HCT116 (cell line): ENCODE data around the gene GATC. TPM values are rescaled to one million over a fixed set of nuclear protein-coding genes. Genes with fewer than 3 reads are reported as not detected.

Experiments used
- ATAC-seq: fragments of 200-7000 bp; cut with Tn5 transposase; 2 replicates; pipeline ENCODE4 v1.9.1; 2020; ENCODE audit warnings: mild to moderate bottlenecking, moderate library complexity
- BruUV-seq: library from RNA; stranded (reverse); fragments of 400-500 nt; replicated peaks from 2 replicates; lab custom pipeline; 2021; lab: Mats Ljungman, UMichigan
- CTCF ChIA-PET: fragments of 300-600 bp; sonication (Branson Sonifier 250); formaldehyde crosslinking; loops from one replicate; lab custom pipeline; 2021; ENCODE audit warnings: antibody characterized with exemption; lab: Charles Lee
- POLR2A ChIA-PET: fragments of 300-600, 350-600 bp; sonication (Branson Sonifier 250); formaldehyde crosslinking; loops from one replicate; lab custom pipeline; 2021; ENCODE audit warnings: antibody characterized with exemption; lab: Charles Lee
- RAD21 ChIA-PET, 2 experiments: fragments of 300-600 bp; sonication (Branson Sonifier 250); formaldehyde crosslinking; loops; one replicate each; lab custom pipeline; 2023; ENCODE audit warnings: low total read pairs in 2 of 2; ENCODE audit not compliant: uncharacterized antibody in 2 of 2, unreplicated experiment in 2 of 2, low non-redundant PET in 1 of 2; lab: Charles Lee
- DNase-seq: peaks from one replicate; pipeline ENCODE4 v3.0.0-alpha.2; 2010; ENCODE audit warnings: low read depth, low spot score
- H2AFZ ChIP-seq: fragments of 200-600 bp; shearing (Covaris generic), sonication (generic); 2 replicates; pipeline ENCODE4 v1.6.1; 2017; ENCODE audit warnings: low read depth, mixed run types, mixed read lengths, antibody characterized with exemption, low read length; ENCODE audit not compliant: poor library complexity, severe bottlenecking
- H3K27ac ChIP-seq: 2 replicates; pipeline ENCODE4 v1.5.1; 2012; ENCODE audit warnings: low read depth, low read length
- H3K27me3 ChIP-seq: fragments of 200-600 bp; sonication (generic); 2 replicates; pipeline ENCODE4 v1.6.1; 2016; ENCODE audit warnings: mixed run types, low read length, mixed read lengths; ENCODE audit not compliant: insufficient read depth
- H3K36me3 ChIP-seq, 2 experiments: fragments of 200-500 bp in 1 of 2; fragments of 200-600 bp in 1 of 2; sonication (Bioruptor generic) in 1 of 2; sonication (generic) in 1 of 2; 2 replicates each; pipeline versions ENCODE4 v1.5.1 to v1.6.1; 2014 to 2016; ENCODE audit warnings: low read length in 2 of 2, inconsistent platforms in 1 of 2, mixed read lengths in 1 of 2, mixed run types in 1 of 2; ENCODE audit not compliant: insufficient read depth in 2 of 2, control insufficient read depth in 1 of 2
- H3K4me1 ChIP-seq, 2 experiments: fragments of 200-600 bp in 1 of 2; sonication (generic) in 1 of 2; 2 replicates each; pipeline versions ENCODE4 v1.5.1 to v1.6.1; 2012 to 2017; ENCODE audit warnings: low read length in 2 of 2, inconsistent platforms in 1 of 2, mild to moderate bottlenecking in 1 of 2, mixed read lengths in 1 of 2, mixed run types in 1 of 2, moderate library complexity in 1 of 2; ENCODE audit not compliant: insufficient read depth in 2 of 2, control insufficient read depth in 1 of 2
- H3K4me2 ChIP-seq: fragments of 200-600 bp; sonication (generic); 2 replicates; pipeline ENCODE4 v1.6.1; 2017; ENCODE audit warnings: mixed run types, low read length, mixed read lengths
- H3K4me3 ChIP-seq, 2 experiments: fragments of 200-600 bp in 1 of 2; sonication (generic) in 1 of 2; replicated peaks in 1 of 2; 2 replicates each; pipeline ENCODE4 v1.5.1; 2011 to 2016; ENCODE audit warnings: low read length in 2 of 2, control low read depth in 1 of 2, low read depth in 1 of 2, mild to moderate bottlenecking in 1 of 2, mixed read lengths in 1 of 2, mixed run types in 1 of 2
- H3K79me2 ChIP-seq: fragments of 200-600 bp; sonication (generic); 2 replicates; pipeline ENCODE4 v1.6.1; 2017; ENCODE audit warnings: mild to moderate bottlenecking, mixed run types, low read length, moderate library complexity, mixed read lengths; ENCODE audit not compliant: insufficient read depth
- H3K9ac ChIP-seq: fragments of 200-600 bp; sonication (generic); 2 replicates; pipeline ENCODE4 v1.6.1; 2016; ENCODE audit warnings: low read length, mixed read lengths
- H3K9me2 ChIP-seq: fragments of 200-600 bp; sonication (generic), shearing (Covaris generic); 2 replicates; pipeline ENCODE4 v1.6.1; 2017; ENCODE audit warnings: mixed run types, mild to moderate bottlenecking, moderate library complexity; ENCODE audit not compliant: insufficient read depth
- H3K9me3 ChIP-seq, 2 experiments: fragments of 200-500 bp in 1 of 2; fragments of 200-600 bp in 1 of 2; sonication (Bioruptor generic) in 1 of 2; sonication (generic) in 1 of 2; 2 replicates each; pipeline ENCODE4 v1.6.1; 2014 to 2017; ENCODE audit warnings: low read length in 2 of 2, mixed read lengths in 2 of 2, inconsistent platforms in 1 of 2, low read depth in 1 of 2, mild to moderate bottlenecking in 1 of 2, mixed run types in 1 of 2, moderate library complexity in 1 of 2; ENCODE audit not compliant: control insufficient read depth in 1 of 2, insufficient read depth in 1 of 2
- H4K20me1 ChIP-seq: fragments of 200-600 bp; sonication (generic), shearing (Covaris generic); 2 replicates; pipeline ENCODE4 v1.6.1; 2017; ENCODE audit warnings: mixed run types, mild to moderate bottlenecking, moderate library complexity; ENCODE audit not compliant: insufficient read depth
- ATF3 ChIP-seq: IDR thresholded peaks from 2 replicates; pipeline ENCODE4 v1.6.1; 2012
- CBX3 ChIP-seq: IDR thresholded peaks from 2 replicates; pipeline ENCODE4 v1.6.1; 2012; ENCODE audit warnings: low read depth
- CEBPB ChIP-seq: IDR thresholded peaks from 2 replicates; pipeline ENCODE4 v1.6.1; 2012; ENCODE audit warnings: low read depth
- EGR1 ChIP-seq: IDR thresholded peaks from 2 replicates; pipeline ENCODE4 v1.6.1; 2012; ENCODE audit warnings: low read depth
- ELF1 ChIP-seq: IDR thresholded peaks from 2 replicates; pipeline ENCODE4 v1.6.1; 2012; ENCODE audit warnings: low read depth, borderline replicate concordance
- EZH2 ChIP-seq: fragments of 200-600 bp; sonication (generic); IDR thresholded peaks from 2 replicates; pipeline ENCODE4 v1.6.1; 2017; ENCODE audit warnings: antibody characterized with exemption, mixed run types
- FOSL1 ChIP-seq: IDR thresholded peaks from 2 replicates; pipeline ENCODE4 v1.6.1; 2012; ENCODE audit warnings: low read depth
- JUND ChIP-seq: IDR thresholded peaks from 2 replicates; pipeline ENCODE4 v1.6.1; 2012
- POLR2A ChIP-seq: IDR thresholded peaks from 2 replicates; pipeline ENCODE4 v1.7.0; 2011; ENCODE audit warnings: borderline replicate concordance; ENCODE audit not compliant: insufficient read depth, insufficient read length; ENCODE audit errors: extremely low read depth
- POLR2AphosphoS5 ChIP-seq: IDR thresholded peaks from 2 replicates; pipeline ENCODE4 v1.6.1; 2011; ENCODE audit warnings: mild to moderate bottlenecking, low read depth, low read length, moderate library complexity
- RAD21 ChIP-seq: IDR thresholded peaks from 2 replicates; pipeline ENCODE4 v1.6.1; 2012; ENCODE audit warnings: low read depth, mild to moderate bottlenecking
- REST ChIP-seq: IDR thresholded peaks from 2 replicates; pipeline ENCODE4 v1.6.1; 2012; ENCODE audit warnings: low read depth
- SIN3A ChIP-seq: IDR thresholded peaks from 2 replicates; pipeline ENCODE4 v1.6.1; 2012; ENCODE audit warnings: low read depth
- SP1 ChIP-seq: IDR thresholded peaks from 2 replicates; pipeline ENCODE4 v1.6.1; 2012; ENCODE audit warnings: low read depth
- TCF7L2 ChIP-seq: IDR thresholded peaks from 2 replicates; pipeline ENCODE4 v1.7.0; 2011; ENCODE audit warnings: borderline replicate concordance, inconsistent platforms; ENCODE audit not compliant: insufficient read depth, insufficient read length; ENCODE audit errors: extremely low read depth
- YY1 ChIP-seq: IDR thresholded peaks from 2 replicates; pipeline ENCODE4 v1.6.1; 2011; ENCODE audit warnings: low read length, low read depth, moderate library complexity, mild to moderate bottlenecking; ENCODE audit not compliant: insufficient replicate concordance; ENCODE audit errors: extremely low read depth
- ZBTB33 ChIP-seq: IDR thresholded peaks from 2 replicates; pipeline ENCODE4 v1.6.1; 2011; ENCODE audit warnings: mild to moderate bottlenecking, low read length, moderate library complexity; ENCODE audit not compliant: insufficient replicate concordance; ENCODE audit errors: extremely low read depth
- ZFX ChIP-seq: fragments of 450-650 bp; IDR thresholded peaks from 2 replicates; pipeline ENCODE4 v1.6.1; 2017
- ZNF274 ChIP-seq: fragments of 200-500 bp; sonication (Bioruptor generic); IDR thresholded peaks from 2 replicates; pipeline ENCODE4 v1.6.1; 2014; ENCODE audit warnings: mild to moderate bottlenecking, low read depth, low read length, inconsistent platforms
- intact Hi-C: fragments of 100-400 bp; cut with micrococcal nuclease; formaldehyde crosslinking; loops from 2 replicates; pipeline ENCODE4 v1.10.0; 2022
- total RNA-seq: library from RNA; stranded (reverse); gene quantifications from one replicate; pipeline ENCODE4 v1.2.1, GENCODE V29; 2021; ENCODE audit not compliant: unreplicated experiment

The GATC gene
- total RNA-seq, 1 experiment from 2014 or later = 48.7 TPM

GRCh38 chr12:120445911-120446843, at the start of gene GATC, which contains the start of gene TRIAP1 (continued):
- TF ChIP-seq ELF1 = no peak; the same call in 1 of the 2 replicates
- peak; percentile 89; the same call in 1 of the 2 replicates for TF ChIP-seq CBX3
- no peak for TF ChIP-seq ATF3
- no peak for TF ChIP-seq JUND
- no peak for TF ChIP-seq ZNF274
- peak; percentile 97 for TF ChIP-seq SIN3A
- peak; percentile 92 for TF ChIP-seq ZFX
- TF ChIP-seq FOSL1 = no peak

- no peak for DNase-seq
- Histone ChIP-seq H4K20me1 (no peaks in the 10 kb centered on the region), H3K36me3 (no peaks in the 10 kb centered on the region), H3K4me1 (no peaks in the 10 kb centered on the region), H3K9ac (no peak overlapping the region), H3K27ac (no peak overlapping the region), H3K27me3 (no peaks in the 10 kb centered on the region), H2AFZ (no peak overlapping the region), H3K9me3 (no peaks in the 10 kb centered on the region), H3K9me2 (no peaks in the 10 kb centered on the region), H3K79me2 (no peaks in the 10 kb centered on the region), H3K4me3 (no peak overlapping the region), H3K4me2 (no peak overlapping the region)
- ATAC-seq = no peak
- RAD21 ChIA-PET = no interaction called here
- POLR2A ChIA-PET = no interaction called here
- intact Hi-C loops = no loop called here
- BruUV-seq = no TSS peak
- CTCF ChIA-PET = no interaction called here
- TF ChIP-seq CEBPB = no peak
- no peak for TF ChIP-seq EGR1
- no peak for TF ChIP-seq ZBTB33
- TF ChIP-seq RAD21 = no peak
- TF ChIP-seq EZH2 = no peak
- no peak for TF ChIP-seq POLR2AphosphoS5
- no peak for TF ChIP-seq CBX3
- no peak for TF ChIP-seq REST
- no peak for TF ChIP-seq SP1
- TF ChIP-seq ZFX = no peak
- no peak for TF ChIP-seq TCF7L2
- no peak for TF ChIP-seq ZNF274
- no peak for TF ChIP-seq YY1
- no peak for TF ChIP-seq ELF1
- no peak for TF ChIP-seq SIN3A
- no peak for TF ChIP-seq POLR2A
Observed at GRCh38 chr12:120397824-120398540, 48.3 kb upstream of the GATC start.
